NCI-H2196 treated with DMSO at 0.1 percent for 48 hours (cell line): ENCODE results near the gene MOSPD3.

Experiments
- DNase-seq: peaks from one replicate; lab custom pipeline; 2025; ENCODE audit not compliant: unreplicated experiment; lab: John Stamatoyannopoulos, UW

MOSPD3 gene

GRCh38 chr7:100621554-100621953 lies 9.2 kb downstream of the MOSPD3 start:
- DNase-seq = no peak

GRCh38 chr7:100623951-100624824 lies 11.8 kb downstream of the MOSPD3 start:
- no peak for DNase-seq

GRCh38 chr7:100626055-100626454 lies 13.7 kb downstream of the MOSPD3 start:
- DNase-seq = no peak

GRCh38 chr7:100626530-100627237 lies 14.3 kb downstream of the MOSPD3 start:
- DNase-seq = peak; percentile 75

GRCh38 chr7:100627238-100627549 lies 14.9 kb downstream of the MOSPD3 start:
- no peak for DNase-seq

- no peak for DNase-seq
Measured at GRCh38 chr7:100629117-100629716, 16.9 kb downstream of the MOSPD3 start.

- no peak for DNase-seq
Measured at GRCh38 chr7:100630066-100630465, 17.7 kb downstream of the MOSPD3 start.

GRCh38 chr7:100632951-100633717 lies 20.8 kb downstream of the MOSPD3 start:
- no peak for DNase-seq

GRCh38 chr7:100639995-100640516 lies 27.7 kb downstream of the MOSPD3 start:
- DNase-seq = no peak

GRCh38 chr7:100640517-100641440 lies 28.4 kb downstream of the MOSPD3 start:
- no peak for DNase-seq

- DNase-seq = no peak
Measured at GRCh38 chr7:100641463-100641859, 29.1 kb downstream of the MOSPD3 start, which contains the start of gene TFR2. Gene TFR2 (minus strand): TSS chr7:100641552. CDS start chr7:100641509, 43 bp downstream.

GRCh38 chr7:100641860-100642533 lies 29.7 kb downstream of the MOSPD3 start:
- no peak for DNase-seq

- no peak for DNase-seq
Measured at GRCh38 chr7:100642534-100642907, 30.2 kb downstream of the MOSPD3 start.

GRCh38 chr7:100649826-100650565 lies 37.7 kb downstream of the MOSPD3 start:
- DNase-seq = no peak

- DNase-seq = no peak
Measured at GRCh38 chr7:100654908-100655831, 42.8 kb downstream of the MOSPD3 start.

GRCh38 chr7:100655908-100656674 lies 43.8 kb downstream of the MOSPD3 start, which contains the start of gene ACTL6B:
Gene ACTL6B (minus strand): TSS chr7:100656448. CDS start chr7:100656354, 94 bp downstream.
- peak; percentile 64 for DNase-seq
